Hepatocyte (in vitro differentiated cells): ENCODE measurements around the gene ATXN1.
"Not testable (repeated sequence)": the region's sequence is repeated elsewhere in the genome, so short reads cannot be mapped to it uniquely, and the experiment has no call there.

Source experiments
- EZH2 ChIP-seq: fragments of 200-600 bp; sonication (generic); IDR thresholded peaks from 2 replicates; pipeline ENCODE4 v1.6.1; 2016; ENCODE audit warnings: antibody characterized with exemption, mild to moderate bottlenecking, borderline replicate concordance
- TF ChIP-seq, protein P1 (sequence below): fragments of 200-600 bp; sonication (generic); IDR thresholded peaks from 2 replicates; pipeline ENCODE4 v1.5.1; 2016; ENCODE audit warnings: antibody characterized with exemption, mild to moderate bottlenecking; ENCODE audit not compliant: poor library complexity

DNA sequence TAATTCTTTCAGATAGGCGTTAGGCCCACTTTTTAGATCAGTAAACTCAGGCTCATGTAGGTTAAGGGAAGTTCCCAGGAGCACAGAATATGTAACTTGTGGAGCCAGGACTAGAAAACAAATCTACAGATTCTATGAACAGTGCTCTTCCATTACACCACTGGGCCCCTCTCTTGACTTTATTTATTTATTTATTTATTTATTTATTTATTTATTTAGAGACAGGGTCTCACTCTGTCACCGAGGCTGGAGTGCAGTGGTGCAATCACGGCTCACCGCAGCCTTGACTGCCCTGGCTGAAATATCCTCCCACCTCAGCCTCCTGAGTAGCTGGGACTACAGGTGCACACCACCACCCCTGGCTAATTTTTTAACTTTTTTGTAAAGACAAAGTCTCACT lies 382.9 kb downstream of the ATXN1 start:
- TF ChIP-seq, protein P1, sequence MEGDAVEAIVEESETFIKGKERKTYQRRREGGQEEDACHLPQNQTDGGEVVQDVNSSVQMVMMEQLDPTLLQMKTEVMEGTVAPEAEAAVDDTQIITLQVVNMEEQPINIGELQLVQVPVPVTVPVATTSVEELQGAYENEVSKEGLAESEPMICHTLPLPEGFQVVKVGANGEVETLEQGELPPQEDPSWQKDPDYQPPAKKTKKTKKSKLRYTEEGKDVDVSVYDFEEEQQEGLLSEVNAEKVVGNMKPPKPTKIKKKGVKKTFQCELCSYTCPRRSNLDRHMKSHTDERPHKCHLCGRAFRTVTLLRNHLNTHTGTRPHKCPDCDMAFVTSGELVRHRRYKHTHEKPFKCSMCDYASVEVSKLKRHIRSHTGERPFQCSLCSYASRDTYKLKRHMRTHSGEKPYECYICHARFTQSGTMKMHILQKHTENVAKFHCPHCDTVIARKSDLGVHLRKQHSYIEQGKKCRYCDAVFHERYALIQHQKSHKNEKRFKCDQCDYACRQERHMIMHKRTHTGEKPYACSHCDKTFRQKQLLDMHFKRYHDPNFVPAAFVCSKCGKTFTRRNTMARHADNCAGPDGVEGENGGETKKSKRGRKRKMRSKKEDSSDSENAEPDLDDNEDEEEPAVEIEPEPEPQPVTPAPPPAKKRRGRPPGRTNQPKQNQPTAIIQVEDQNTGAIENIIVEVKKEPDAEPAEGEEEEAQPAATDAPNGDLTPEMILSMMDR = not testable (repeated sequence)
- not testable (repeated sequence) for TF ChIP-seq EZH2
